Adrenal gland (tissue), 12 donors: ENCODE results near the gene ARF1. TPM values are rescaled to one million over a fixed set of nuclear protein-coding genes. Genes with fewer than 3 reads are reported as not detected.
A peak's percentile ranks its signal among the peaks of the same experiment; 100 is the strongest.

Source experiments
- DNase-seq, 7 donors: peaks; one replicate each; pipeline ENCODE4 v3.0.0-alpha.2; 2019 to 2020
- H3K27ac ChIP-seq, 5 donors: fragments of 200-600 bp; sonication (generic) in 4 of 5; 1 replicate in 3 of 5; 2 replicates in 2 of 5; pipeline versions ENCODE4 v1.5.1 to v1.8.0; 2016 to 2020; ENCODE audit warnings: mild to moderate bottlenecking in 1 of 5
- H3K27me3 ChIP-seq: fragments of 200-600 bp; 2 replicates; pipeline ENCODE4 v1.8.0; 2021
- H3K36me3 ChIP-seq, 2 donors: fragments of 200-600 bp; replicated peaks in 1 of 2; 1 replicate in 1 of 2; 2 replicates in 1 of 2; pipeline versions ENCODE4 v1.5.1 to v1.8.0; 2018 to 2022
- H3K4me1 ChIP-seq, 2 donors: fragments of 200-600 bp; replicated peaks in 1 of 2; 1 replicate in 1 of 2; 2 replicates in 1 of 2; pipeline versions ENCODE4 v1.5.1 to v1.8.0; 2018 to 2021
- H3K4me3 ChIP-seq, 4 donors: fragments of 200-600 bp; sonication (generic) in 3 of 4; one replicate each; pipeline ENCODE4 v1.5.1; 2016 to 2018
- H3K9me3 ChIP-seq, 3 donors: fragments of 200-600 bp; sonication (generic) in 1 of 3; replicated peaks in 1 of 3; 1 replicate in 2 of 3; 2 replicates in 1 of 3; pipeline versions ENCODE4 v1.5.1 to v1.8.0; 2016 to 2021
- CTCF ChIP-seq, 6 experiments: fragments of 450-650 bp in 4 of 6; fragments of 200-600 bp in 2 of 6; sonication (generic) in 1 of 6; IDR thresholded peaks; 1 replicate in 5 of 6; 2 replicates in 1 of 6; pipeline versions ENCODE4 v1.5.1 to v1.8.0; 2016 to 2021; ENCODE audit warnings: antibody characterized with exemption in 6 of 6, mild to moderate bottlenecking in 2 of 6, moderate library complexity in 1 of 6
- POLR2A ChIP-seq, 2 donors: fragments of 450-650 bp; IDR thresholded peaks; one replicate each; pipeline ENCODE4 v1.6.1; 2017; ENCODE audit warnings: antibody characterized with exemption in 2 of 2, mild to moderate bottlenecking in 2 of 2, moderate library complexity in 1 of 2
- WGBS, 4 donors: extraction: QIAGEN DNeasy Blood & Tissue Kit in 2 of 4; methylation state at CpG; one replicate each; pipeline versions ENCODE4 v1.1.5 to v1.1.7; 2013 to 2017; 5-methylcytosine and 5-hydroxymethylcytosine counted together
- intact Hi-C, 2 donors: fragments of 100-400 bp; cut with DNase I; formaldehyde crosslinking; loops; one replicate each; pipeline versions ENCODE4 v1.14.1 to v1.15.0; 2022 to 2023
- polyA plus RNA-seq, 3 donors: library from polyadenylated mRNA; stranded (reverse); fragments of 200-250 nt in 2 of 3; fragments of 350-450 nt in 1 of 3; fragmentation: Illumina TruSeq in 1 of 3; extraction: RNeasy Lipid Tissue Mini Kit (QIAGEN cat#74804) in 1 of 3; gene quantifications; one replicate each; pipeline ENCODE4 v1.2.3, GENCODE V29; 2013 to 2014
- total RNA-seq, 9 donors: library from RNA; depleted of rRNA in 4 of 9; stranded (reverse); fragments of >200 nt in 4 of 9; fragments of 120-200 nt in 1 of 9; fragmentation: NEBNext Ultra II Directional in 1 of 9; extraction: Animal tissue kit (Norgen Biotek cat#: 25700) in 1 of 9; gene quantifications; one replicate each; pipeline versions ENCODE4 v1.1.0 to v1.2.4, GENCODE V29; 2013 to 2023
- donor health status: healthy with polysubstance abuse.
- donor health status: Bipolar disorder and iron deficiency.
- donor health status: DM: yes; HTN: yes; CAD: no.
- donor health status: DM: no; HTN: no; CAD: no.
- donor health status: DM: no; HTN: no; CAD: no.
- donor health status: DM: yes; HTN: yes; CAD: no.

ARF1 gene
- total and polyA plus RNA-seq, 12 donors = 200 to 611 (median 381) TPM

GRCh38 chr1:228034954-228035837 is 47.3 kb upstream of the ARF1 start:
- Histone ChIP-seq H3K9me3 (no peaks in the 10 kb centered on the region), H3K4me1 (no peaks in the 10 kb centered on the region), H3K4me3 (no peak overlapping the region), H3K27me3 (peaks cover 33% of the 10 kb centered on the region), H3K36me3 (no peaks in the 10 kb centered on the region), H3K27ac (no peak overlapping the region)
- intact Hi-C loops = no loop called here
- peak in 1 of 7 donors; percentile 3 for DNase-seq
- TF ChIP-seq POLR2A (IDR thresholded peaks at IDR 0.05) = no peak
- 79 to 88% (median 85%) methylated on average over 15 to 16 of the region's 16 CpGs for WGBS, 4 donors

GRCh38 chr1:228035844-228036243 is 46.7 kb upstream of the ARF1 start:
- Histone ChIP-seq H3K36me3 (no peaks in the 10 kb centered on the region), H3K4me1 (no peaks in the 10 kb centered on the region), H3K4me3 (no peak overlapping the region), H3K27ac (no peak overlapping the region), H3K27me3 (peaks cover 33% of the 10 kb centered on the region), H3K9me3 (no peaks in the 10 kb centered on the region)
- peak in 3 of 7 donors; percentile 1 to 17 (median 5) for DNase-seq
- intact Hi-C loops = no loop called here
- TF ChIP-seq CTCF (IDR thresholded peaks at IDR 0.05) (no peak), POLR2A (IDR thresholded peaks at IDR 0.05) (no peak)
- WGBS, 4 donors = 77 to 79% (median 78%) methylated on average over 1 to 5 of the region's 5 CpGs

- Histone ChIP-seq H3K4me3 (no peak overlapping the region), H3K27me3 (peaks cover 31% of the 10 kb centered on the region), H3K4me1 (no peaks in the 10 kb centered on the region), H3K27ac (no peak overlapping the region), H3K9me3 (no peaks in the 10 kb centered on the region), H3K36me3 (no peaks in the 10 kb centered on the region)
- WGBS, 4 donors = 81 to 85% (median 84%) methylated on average over 6 to 8 of the region's 8 CpGs
- no peak for TF ChIP-seq POLR2A (IDR thresholded peaks at IDR 0.05)
- TF ChIP-seq CTCF (IDR thresholded peaks at IDR 0.05) = no peak
- intact Hi-C loops = no loop called here
- DNase-seq = peak in 2 of 7 donors; percentile 6 to 13
Observed at GRCh38 chr1:228036701-228037231, 45.7 kb upstream of the ARF1 start.

GRCh38 chr1:228037401-228038386 is 44.8 kb upstream of the ARF1 start:
- peaks cover 30% of the 10 kb centered on the region for H3K27me3 ChIP-seq
- H3K36me3 ChIP-seq = no peaks in the 10 kb centered on the region
- 10 to 16% (median 13%) methylated on average over 21 to 80 of the region's 80 CpGs for WGBS, 4 donors
- H3K9me3 ChIP-seq = no peaks in the 10 kb centered on the region
- DNase-seq = peak in 2 of 7 donors; percentile 5 to 15
- TF ChIP-seq CTCF (IDR thresholded peaks at IDR 0.05) (no peak), POLR2A (IDR thresholded peaks at IDR 0.05) (no peak)
- no peak overlapping the region for H3K27ac ChIP-seq
- H3K4me1 ChIP-seq = no peaks in the 10 kb centered on the region
- peak overlapping the region in 1 of 4 donors; percentile 11 for H3K4me3 ChIP-seq
- intact Hi-C loops = no loop called here
